Measurements from ENCODE around the gene HAO2.

Gene HAO2

GRCh38 chr1:119430486-119430885, 61.9 kb downstream of the HAO2 start:
- no peaks in the 10 kb centered on the region for H3K4me1 ChIP-seq (ENCODE audit: control insufficient read depth, insufficient read depth, low read length, unreplicated experiment)
- H3K36me3 ChIP-seq (ENCODE audit: insufficient read depth, low read length), result no peaks in the 10 kb centered on the region
- H2AFZ ChIP-seq (ENCODE audit: low read length, unreplicated experiment), result no peak overlapping the region
- no peak overlapping the region for H3K4me3 ChIP-seq (ENCODE audit: low read depth, low read length)
- H3K27me3 ChIP-seq (ENCODE audit: insufficient read depth, low read length), result peaks cover 76% of the 10 kb centered on the region
- H3K27ac ChIP-seq (ENCODE audit: low read depth, low read length), result no peak overlapping the region
- no peaks in the 10 kb centered on the region for H3K79me2 ChIP-seq (ENCODE audit: control insufficient read depth, insufficient read depth, low read length, unreplicated experiment)

DNA sequence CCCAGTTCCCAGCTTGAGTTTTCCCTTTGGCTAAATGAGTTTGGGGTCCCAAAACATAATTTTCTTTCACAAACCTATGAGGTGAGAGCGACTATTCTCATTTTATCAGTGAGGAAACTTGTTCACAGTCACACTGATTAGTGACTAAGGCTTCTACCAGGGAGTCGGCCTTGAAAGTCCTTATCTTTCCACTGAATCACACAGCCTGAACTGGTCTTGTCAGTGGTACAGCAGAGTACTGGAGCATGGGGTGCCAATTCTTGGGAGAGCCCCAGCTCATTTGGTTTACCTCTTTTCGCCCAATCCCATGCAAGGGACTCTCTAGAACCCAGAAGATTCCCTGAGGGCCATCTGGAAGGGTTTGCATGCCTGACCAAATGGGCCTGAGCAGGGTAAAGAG, 63.3 kb downstream of the HAO2 start:
- Histone ChIP-seq H3K27me3 (ENCODE audit: insufficient read depth, low read length) (peaks cover 74% of the 10 kb centered on the region), H2AFZ (ENCODE audit: low read length, unreplicated experiment) (no peak overlapping the region)

GRCh38 chr1:119435052-119435451, 66.5 kb downstream of the HAO2 start:
- Histone ChIP-seq H3K27me3 (ENCODE audit: insufficient read depth, low read length) (peaks cover 73% of the 10 kb centered on the region), H3K79me2 (ENCODE audit: control insufficient read depth, insufficient read depth, low read length, unreplicated experiment) (no peaks in the 10 kb centered on the region), H3K4me3 (ENCODE audit: low read depth, low read length) (no peak overlapping the region)

More for the DNA sequence above, 63.3 kb downstream of the HAO2 start:
- H3K36me3 ChIP-seq (ENCODE audit: insufficient read depth, low read length), result no peaks in the 10 kb centered on the region
- no peaks in the 10 kb centered on the region for H3K79me2 ChIP-seq (ENCODE audit: control insufficient read depth, insufficient read depth, low read length, unreplicated experiment)
- no peak overlapping the region for H3K4me3 ChIP-seq (ENCODE audit: low read depth, low read length)
- H3K27ac ChIP-seq (ENCODE audit: low read depth, low read length), result no peak overlapping the region
- no peaks in the 10 kb centered on the region for H3K4me1 ChIP-seq (ENCODE audit: control insufficient read depth, insufficient read depth, low read length, unreplicated experiment)

GRCh38 chr1:119438761-119439160, 70.2 kb downstream of the HAO2 start:
- Histone ChIP-seq H3K27ac (ENCODE audit: low read depth, low read length) (no peak overlapping the region), H3K4me3 (ENCODE audit: low read depth, low read length) (no peak overlapping the region), H2AFZ (ENCODE audit: low read length, unreplicated experiment) (no peak overlapping the region), H3K27me3 (ENCODE audit: insufficient read depth, low read length) (peaks cover 75% of the 10 kb centered on the region), H3K79me2 (ENCODE audit: control insufficient read depth, insufficient read depth, low read length, unreplicated experiment) (no peaks in the 10 kb centered on the region), H3K4me1 (ENCODE audit: control insufficient read depth, insufficient read depth, low read length, unreplicated experiment) (no peaks in the 10 kb centered on the region), H3K36me3 (ENCODE audit: insufficient read depth, low read length) (no peaks in the 10 kb centered on the region)

More at GRCh38 chr1:119435052-119435451, 66.5 kb downstream of the HAO2 start:
- Histone ChIP-seq H3K4me1 (ENCODE audit: control insufficient read depth, insufficient read depth, low read length, unreplicated experiment) (no peaks in the 10 kb centered on the region), H3K36me3 (ENCODE audit: insufficient read depth, low read length) (no peaks in the 10 kb centered on the region), H3K27ac (ENCODE audit: low read depth, low read length) (no peak overlapping the region), H2AFZ (ENCODE audit: low read length, unreplicated experiment) (no peak overlapping the region)

DNA sequence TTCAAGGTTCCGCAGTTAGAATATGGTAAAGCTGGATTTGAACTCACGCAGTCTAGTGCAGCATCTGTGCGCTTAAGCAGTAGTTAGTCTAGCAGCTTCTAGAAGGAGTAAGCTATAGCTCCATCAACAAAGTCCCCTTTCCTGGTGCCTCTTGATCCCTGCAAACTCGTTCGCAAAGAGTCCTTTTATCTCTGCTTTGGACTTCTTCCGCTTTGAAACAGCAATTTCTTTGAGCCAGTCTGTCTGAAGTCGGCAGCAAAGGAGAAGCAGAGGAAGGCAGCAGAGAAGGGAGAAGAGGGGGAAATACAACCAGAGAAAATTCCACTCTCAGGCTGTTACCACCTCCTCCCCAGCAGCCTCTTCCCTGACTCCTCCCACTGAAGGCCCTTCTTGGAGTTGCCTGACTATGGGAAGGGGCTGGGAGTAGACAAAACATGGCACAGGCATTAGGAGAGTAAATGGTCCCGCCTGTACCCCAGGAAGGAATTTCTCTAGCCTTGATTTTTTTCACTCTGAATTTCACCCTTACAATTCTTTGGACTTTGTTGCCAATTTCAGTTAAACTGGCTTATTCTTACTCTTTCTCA, 72.2 kb downstream of the HAO2 start:
- Histone ChIP-seq H3K4me3 (ENCODE audit: low read depth, low read length) (no peak overlapping the region), H3K4me1 (ENCODE audit: control insufficient read depth, insufficient read depth, low read length, unreplicated experiment) (no peaks in the 10 kb centered on the region), H3K27ac (ENCODE audit: low read depth, low read length) (no peak overlapping the region), H3K79me2 (ENCODE audit: control insufficient read depth, insufficient read depth, low read length, unreplicated experiment) (no peaks in the 10 kb centered on the region), H3K27me3 (ENCODE audit: insufficient read depth, low read length) (peaks cover 89% of the 10 kb centered on the region), H2AFZ (ENCODE audit: low read length, unreplicated experiment) (no peak overlapping the region), H3K36me3 (ENCODE audit: insufficient read depth, low read length) (no peaks in the 10 kb centered on the region)

GRCh38 chr1:119442756-119443155, 74.2 kb downstream of the HAO2 start:
- Histone ChIP-seq H3K27ac (ENCODE audit: low read depth, low read length) (no peak overlapping the region), H3K4me3 (ENCODE audit: low read depth, low read length) (no peak overlapping the region), H3K36me3 (ENCODE audit: insufficient read depth, low read length) (no peaks in the 10 kb centered on the region), H2AFZ (ENCODE audit: low read length, unreplicated experiment) (no peak overlapping the region), H3K27me3 (ENCODE audit: insufficient read depth, low read length) (peaks cover 95% of the 10 kb centered on the region), H3K4me1 (ENCODE audit: control insufficient read depth, insufficient read depth, low read length, unreplicated experiment) (no peaks in the 10 kb centered on the region), H3K79me2 (ENCODE audit: control insufficient read depth, insufficient read depth, low read length, unreplicated experiment) (no peaks in the 10 kb centered on the region)
